GM21717 (cell line): ENCODE results near the gene CTTNBP2NL.
"Not testable (repeated sequence)": the region's sequence is repeated elsewhere in the genome, so short reads cannot be mapped to it uniquely, and the experiment has no call there.

Source experiments
- ATAC-seq: cut with Tn5 transposase; IDR thresholded peaks from one replicate; pipeline ENCODE4 v1.9.1; 2021; ENCODE audit warnings: mild to moderate bottlenecking, moderate library complexity; ENCODE audit not compliant: unreplicated experiment

Gene CTTNBP2NL

DNA sequence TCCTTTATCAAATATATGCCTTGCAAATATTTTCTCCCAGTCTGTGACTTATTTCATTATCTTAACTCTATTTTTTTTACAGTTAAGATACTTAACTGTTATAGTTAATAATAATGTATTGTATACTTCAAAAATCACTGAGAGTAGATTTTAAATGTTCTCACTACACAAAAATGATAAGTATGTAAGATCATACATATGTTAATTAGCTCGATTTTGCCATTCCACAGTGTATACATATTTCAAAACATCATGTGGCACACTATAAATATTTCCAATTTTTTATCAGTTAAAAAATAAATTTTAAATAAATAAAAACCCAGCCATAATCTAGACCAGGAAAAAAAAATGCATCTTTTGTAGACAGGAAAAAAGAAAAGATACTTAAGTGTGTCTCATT is 27.2 kb downstream of the CTTNBP2NL start:
- no peak for ATAC-seq

DNA sequence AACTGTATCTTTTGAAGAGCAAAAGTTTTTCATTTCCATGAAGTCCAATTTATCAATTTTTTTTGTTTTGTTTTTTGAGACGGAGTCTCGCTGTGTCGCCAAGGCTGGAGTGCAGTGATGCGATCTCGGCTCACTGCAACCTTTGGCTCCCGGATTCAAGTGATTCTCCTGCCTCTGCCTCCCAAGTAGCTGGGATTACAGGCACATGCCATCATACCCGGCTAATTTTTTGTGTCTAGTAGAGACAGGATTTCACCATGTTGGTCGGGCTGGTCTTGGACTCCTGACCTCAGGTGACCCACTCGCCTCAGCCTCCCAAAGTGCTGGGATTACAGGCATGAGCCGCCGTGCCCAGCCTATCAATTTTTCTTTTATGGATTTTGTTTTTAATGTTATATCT is 27.7 kb downstream of the CTTNBP2NL start:
- not testable (repeated sequence) for ATAC-seq

DNA sequence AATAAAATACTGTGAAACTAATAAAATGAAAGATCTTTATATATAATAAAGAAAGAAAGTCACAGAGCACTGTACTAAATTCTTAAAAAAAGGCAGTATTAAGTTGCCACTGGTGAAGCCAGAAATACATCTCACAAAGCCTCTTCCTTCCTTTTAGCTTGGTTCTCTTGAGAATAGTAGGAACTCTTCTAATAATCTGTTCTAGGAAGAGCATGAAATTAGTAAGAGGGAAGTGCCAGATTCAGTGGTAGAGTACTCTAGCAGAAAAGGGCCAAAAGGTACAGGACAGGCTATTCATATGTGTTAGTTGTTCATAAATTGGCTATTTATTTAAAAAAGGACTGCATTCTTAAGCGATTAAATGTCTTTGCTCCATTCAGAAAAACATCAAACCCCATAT is 33.7 kb downstream of the CTTNBP2NL start:
- no peak for ATAC-seq

DNA sequence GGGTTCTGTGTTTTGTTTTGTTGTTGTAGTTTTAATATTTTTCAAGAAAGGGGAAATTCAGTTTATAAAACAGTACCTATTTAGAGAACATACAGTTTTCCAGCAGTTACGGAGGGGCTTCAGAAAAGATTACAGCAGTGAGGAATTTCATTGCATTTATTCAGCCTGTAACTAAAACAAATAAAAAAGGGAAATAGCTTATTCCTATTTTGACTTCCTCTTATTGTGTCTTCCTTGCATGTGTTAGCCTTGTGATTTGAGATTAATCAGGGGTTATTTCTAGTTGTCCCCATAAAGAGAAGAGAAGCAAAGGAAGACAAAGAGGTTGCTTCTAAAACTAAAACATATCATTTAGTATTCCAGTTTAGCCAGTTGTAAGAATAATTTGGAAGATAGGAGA is 35.0 kb downstream of the CTTNBP2NL start:
- ATAC-seq = no peak

DNA sequence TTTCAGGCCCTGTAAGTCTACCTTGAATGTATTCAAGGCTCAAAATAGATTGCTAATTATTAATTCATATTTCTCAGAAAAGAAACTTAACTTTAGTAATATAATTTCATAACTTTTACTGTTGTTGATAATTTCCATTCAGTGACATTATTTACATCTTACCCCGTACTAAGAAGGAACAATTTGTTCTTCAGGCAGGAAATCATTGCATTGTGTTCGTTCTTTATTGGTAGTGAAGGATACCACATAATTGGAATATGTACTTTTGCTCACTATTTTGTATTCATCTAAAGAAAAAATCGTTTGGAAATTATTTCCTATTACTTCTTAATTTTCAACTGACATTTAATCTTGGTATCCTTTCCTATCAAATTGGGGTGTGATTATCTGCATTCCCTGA is 39.4 kb downstream of the CTTNBP2NL start:
- ATAC-seq = no peak

DNA sequence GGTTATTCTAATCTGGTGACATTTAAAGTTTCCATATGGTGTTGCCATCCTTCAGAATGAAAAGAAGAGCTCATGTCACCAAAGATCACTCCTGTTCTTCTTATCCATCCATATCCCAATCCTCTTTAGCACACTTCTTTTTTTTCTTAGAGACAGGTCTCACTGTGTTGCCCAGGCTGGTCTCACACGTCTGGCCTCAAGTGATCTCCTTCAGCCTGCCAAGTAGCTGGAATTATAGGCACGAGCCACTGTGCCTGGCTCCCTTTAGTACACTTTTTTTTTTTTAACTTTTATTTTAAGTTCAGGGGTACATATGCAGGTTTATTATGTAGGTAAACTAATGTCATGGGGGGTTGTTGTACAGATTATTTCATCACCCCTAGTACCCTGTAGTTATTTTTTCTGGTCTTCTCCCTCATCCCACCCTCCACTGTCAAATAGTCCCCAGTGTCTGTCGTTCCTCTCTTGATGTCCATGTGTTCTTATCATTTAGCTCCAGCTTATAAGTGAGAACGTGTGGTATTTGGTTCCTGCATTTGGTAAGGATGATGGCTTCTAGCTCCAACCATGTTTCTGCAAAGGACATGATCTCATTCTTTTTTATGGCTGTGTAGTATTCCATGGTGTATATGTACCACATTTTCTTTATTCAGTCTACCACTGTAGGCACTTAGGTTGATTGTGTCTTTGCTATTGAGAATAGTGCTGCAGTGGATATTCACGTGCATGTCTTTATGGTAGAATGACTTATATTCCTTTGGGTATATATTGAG is 40.6 kb downstream of the CTTNBP2NL start:
- ATAC-seq = no peak

DNA sequence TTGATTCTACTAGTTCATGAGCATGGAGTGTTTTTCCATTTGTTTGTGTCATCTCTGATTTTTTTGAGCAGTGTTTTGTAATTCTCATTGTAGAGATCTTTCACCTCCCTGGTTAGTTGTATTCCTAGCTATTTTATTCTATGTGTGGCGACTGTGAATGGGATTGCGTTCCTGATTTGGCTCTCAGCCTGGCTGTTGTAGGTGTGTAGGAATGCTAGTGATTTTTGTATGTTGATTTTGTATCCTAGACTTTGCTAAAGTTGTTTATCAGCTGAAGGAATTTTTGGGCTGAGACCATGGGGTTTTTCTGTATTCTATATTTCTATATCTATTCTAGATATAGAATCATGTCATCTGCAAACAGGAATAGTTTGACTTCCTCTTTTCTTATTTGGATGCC is 42.1 kb downstream of the CTTNBP2NL start:
- ATAC-seq = not testable (repeated sequence)

DNA sequence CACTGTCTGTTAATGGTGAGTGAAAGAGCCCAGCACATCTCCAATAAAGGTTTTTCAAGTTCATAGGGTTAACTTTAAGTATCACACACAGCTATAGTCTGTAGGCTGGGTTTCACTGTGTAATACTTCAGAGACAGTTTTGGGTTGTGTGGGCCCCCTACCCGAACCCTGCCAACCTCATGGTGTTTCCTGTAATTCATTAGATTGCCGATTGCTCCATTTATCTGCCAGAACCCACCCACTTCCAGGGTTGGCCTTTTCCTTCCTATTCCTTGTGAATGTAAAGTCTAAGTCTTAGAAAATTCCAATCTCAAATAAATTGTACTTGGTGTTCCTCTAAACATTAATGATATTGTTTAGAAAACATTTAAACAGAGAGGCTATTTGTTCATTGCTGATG is 43.6 kb downstream of the CTTNBP2NL start:
- no peak for ATAC-seq

DNA sequence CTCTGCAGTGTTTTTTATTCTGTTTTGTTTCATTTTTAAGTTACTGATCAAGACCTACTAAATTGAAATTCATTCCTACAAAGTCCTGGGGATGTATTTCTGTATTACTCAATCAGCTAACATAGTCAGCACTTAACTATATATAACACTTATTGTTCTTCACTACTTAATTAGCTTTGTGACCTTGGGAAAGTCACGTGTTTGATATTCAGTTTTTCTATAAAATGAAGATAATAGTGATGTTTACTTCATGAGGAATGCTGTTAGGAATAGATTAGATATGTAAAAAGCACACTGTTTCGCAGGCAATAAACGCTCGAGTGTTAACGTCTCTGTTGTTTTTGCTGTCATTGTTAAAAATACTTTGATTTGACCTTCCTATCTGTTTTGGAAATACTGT is 44.6 kb downstream of the CTTNBP2NL start:
- ATAC-seq = no peak

DNA sequence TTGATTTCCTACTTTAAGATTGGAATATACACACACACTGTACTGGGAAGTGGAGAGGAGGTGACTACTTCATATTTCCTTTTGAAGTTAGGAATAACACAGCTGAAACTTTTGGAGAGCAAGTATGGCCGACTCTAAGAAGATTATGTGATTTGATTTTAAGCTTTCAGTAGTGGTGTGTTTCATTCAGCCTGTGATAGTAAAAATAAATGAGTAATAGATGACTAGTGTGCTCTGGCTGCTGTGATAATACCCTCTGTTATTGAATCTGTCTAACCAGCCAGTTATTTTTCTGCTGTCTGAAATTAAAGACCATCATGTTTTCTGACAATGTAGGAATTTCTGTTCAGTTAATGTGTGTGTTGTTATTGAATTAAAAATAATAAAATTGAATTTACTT is 48.3 kb downstream of the CTTNBP2NL start:
- no peak for ATAC-seq

DNA sequence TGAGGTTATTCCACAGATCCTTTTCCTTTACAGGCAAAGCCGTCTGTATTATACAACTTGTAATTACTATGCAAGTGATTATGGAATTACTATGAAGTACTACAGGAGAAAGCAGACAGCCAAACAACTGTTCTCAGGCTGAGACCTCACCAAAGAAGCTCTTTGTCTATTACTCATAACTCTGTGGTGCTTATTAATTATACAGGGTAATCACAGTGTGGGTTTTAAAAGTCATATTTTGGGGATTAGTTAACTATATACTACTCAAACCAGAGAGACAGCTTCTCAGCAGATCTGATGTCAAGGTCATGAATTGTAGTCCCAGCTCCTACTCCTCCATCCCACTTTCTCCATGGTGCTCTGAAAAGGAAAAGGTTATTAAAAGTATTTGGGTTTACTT is 49.6 kb downstream of the CTTNBP2NL start:
- ATAC-seq = no peak

DNA sequence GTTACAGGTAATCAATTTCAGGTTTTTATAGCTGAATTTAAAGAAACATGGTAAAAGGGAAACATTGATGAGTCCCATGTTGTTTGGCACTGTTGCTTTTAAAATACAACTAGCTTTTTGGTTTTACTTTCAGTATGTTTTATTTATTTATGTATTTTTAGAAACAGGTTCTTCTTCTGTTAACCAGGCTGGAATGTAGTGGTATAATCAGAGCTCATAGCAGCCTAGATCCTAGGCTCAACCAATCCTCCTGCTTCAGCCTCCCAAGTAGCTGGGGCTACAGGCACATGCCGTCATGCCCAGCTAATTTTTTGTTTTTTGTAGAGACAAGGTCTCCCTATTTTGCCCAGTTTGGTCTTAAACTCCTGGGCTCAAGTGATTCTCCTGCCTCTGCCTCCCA is 50.4 kb downstream of the CTTNBP2NL start:
- no peak for ATAC-seq

DNA sequence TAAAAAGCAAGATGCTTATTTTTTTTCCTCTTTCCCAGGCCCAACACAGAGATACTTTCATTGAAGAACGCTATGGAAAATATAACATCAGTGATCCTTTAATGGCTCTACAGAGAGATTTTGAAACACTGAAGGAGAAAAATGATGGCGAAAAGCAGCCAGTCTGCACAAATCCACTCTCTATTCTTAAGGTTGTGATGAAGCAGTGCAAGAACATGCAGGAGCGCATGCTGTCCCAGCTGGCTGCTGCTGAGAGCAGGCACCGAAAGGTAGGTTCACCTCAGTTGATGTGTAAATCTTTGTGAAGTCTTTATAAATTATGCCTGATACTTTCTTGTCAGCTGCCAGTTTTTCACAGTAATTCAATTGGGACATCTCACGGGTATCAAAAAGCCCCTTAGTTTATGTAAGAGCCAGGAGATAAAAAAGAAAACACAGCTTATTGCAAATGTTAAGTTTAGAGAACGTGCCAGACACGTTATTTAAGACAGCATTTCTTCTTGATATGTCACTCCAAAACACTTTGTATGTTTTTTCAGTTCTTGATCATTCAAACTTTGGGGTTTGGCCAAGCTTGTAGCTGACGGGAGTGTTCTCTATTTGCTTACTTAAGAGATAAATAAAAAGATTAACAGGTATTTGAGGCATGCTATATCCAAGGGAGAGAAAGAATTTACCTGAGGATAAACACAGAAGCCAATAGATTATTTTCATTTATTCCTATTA is 53.1 kb downstream of the CTTNBP2NL start:
- ATAC-seq = no peak

DNA sequence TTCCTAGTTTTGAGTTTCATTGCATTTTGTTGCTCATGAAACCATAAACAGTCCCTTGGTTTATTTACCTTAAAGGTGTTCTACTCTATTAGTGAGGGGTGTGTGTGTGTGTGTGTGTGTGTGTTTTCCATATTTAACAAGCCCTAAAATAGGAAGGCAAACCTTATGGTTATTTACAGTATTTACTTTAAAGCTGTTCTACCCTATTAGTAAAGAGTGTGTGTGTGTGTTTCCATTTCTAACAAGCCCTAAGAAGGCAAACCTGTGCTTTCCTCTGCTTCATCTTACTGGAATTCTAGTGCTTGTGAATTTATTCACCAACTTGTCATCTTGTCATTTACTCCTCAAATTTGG is 53.6 kb downstream of the CTTNBP2NL start:
- no peak for ATAC-seq

DNA sequence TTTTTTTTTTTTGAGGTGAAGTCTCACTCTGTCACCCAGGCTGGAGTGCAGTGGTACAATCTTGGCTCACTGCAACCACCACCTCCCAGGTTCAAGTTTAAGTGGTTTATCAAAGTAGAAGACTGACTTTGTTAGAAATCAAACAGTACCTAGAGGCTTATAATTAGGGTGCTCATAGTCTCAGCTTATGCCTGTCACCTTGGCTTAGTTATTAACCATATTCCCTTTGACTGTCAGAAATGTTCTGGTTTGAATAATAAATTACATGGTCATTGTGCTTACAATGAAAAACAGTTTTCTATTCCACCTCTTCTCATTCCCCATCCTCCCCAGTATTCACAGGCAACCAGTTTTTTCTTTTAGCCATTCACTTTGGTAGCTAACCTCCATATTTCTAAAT is 54.8 kb downstream of the CTTNBP2NL start:
- no peak for ATAC-seq

DNA sequence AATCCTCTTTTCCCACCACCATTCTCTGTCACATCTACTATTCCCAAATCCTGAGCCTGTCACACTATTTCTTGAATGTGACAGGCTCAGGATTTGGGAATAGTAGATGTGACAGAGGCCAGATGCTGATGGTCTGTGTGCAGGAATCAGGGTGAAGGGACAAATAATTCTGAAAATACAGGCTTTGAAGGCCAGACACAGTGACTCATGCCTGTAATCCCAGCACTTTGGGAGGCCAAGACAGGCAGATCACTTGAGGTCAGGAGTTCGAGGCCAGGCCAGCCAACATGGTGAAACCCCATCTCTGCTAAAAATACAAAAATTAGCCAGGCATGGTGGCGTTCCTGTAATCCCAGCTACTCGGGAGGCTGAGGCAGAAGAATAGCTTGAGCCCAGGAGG is 55.3 kb downstream of the CTTNBP2NL start:
- not testable (repeated sequence) for ATAC-seq

DNA sequence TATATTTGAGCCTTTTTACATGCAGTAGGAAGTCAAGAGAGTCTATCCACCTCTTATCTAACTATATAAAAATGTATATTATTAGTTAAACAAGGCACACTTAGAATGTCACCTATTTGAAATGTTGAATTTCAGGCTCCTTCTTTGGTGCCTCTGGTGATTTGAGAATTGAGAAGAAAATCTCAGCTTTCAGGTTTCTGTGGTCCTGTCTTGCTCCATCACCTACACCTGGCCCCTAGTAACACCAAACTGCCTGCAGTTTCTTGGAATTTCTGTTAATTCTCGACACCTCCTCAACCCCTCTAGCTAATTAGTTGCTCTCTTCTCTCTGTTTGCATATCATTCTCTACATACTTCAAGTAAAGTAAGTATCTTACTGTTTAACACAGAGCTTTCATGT is 57.9 kb downstream of the CTTNBP2NL start:
- ATAC-seq = no peak

DNA sequence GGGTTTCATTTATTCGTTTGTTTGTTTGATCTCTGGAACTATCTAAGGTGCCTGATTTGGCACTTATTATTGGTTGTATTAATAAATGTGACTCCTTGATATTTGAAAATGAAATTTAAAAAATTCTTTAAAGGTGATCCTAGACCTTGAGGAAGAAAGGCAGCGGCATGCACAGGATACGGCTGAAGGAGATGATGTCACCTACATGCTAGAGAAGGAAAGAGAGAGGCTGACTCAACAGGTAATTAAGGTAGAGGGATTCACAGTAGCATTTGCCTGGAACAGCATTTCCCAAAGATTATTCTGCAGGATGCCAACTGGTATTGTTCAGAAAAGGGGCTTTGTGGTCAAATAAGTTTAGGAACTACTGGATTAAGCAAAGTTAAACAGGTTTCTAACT is 58.3 kb downstream of the CTTNBP2NL start:
- no peak for ATAC-seq

DNA sequence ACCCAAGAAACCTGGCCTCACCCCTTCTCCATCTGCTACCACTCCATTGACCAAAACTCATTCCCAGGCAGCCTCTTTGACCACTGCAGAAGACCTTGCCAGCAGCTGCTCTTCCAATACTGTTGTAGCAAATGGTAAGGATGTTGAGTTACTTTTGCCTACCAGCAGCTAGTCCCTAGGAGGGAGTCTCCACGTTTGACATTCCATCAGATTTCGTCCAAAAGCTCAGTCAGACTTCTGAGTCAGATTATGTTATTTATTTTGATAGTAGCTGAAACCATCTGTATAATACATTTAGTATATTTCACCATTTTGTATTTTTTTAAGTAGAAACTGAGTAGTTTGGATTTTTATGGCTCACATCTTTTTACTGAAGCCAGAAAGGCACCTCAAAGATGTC is 61.2 kb downstream of the CTTNBP2NL start:
- no peak for ATAC-seq

DNA sequence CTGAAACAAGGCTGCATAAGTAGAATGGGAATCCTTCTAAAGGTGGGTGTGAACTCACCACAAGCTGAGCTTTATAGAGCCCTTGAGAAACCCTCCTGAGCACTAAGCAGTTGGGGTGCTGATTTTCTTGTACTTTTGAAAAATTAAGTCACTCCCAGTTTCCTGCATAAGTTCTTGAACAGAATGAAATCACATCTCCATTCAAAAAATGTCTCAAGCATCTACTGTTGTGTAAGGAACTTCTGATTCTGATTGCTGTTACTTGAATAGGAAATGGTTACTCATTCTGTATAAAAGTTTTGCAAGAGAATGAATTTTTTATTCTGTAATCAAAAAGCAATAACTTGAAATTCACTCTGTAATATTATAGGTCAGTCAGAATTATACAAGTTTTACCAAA is 61.9 kb downstream of the CTTNBP2NL start:
- ATAC-seq = no peak

DNA sequence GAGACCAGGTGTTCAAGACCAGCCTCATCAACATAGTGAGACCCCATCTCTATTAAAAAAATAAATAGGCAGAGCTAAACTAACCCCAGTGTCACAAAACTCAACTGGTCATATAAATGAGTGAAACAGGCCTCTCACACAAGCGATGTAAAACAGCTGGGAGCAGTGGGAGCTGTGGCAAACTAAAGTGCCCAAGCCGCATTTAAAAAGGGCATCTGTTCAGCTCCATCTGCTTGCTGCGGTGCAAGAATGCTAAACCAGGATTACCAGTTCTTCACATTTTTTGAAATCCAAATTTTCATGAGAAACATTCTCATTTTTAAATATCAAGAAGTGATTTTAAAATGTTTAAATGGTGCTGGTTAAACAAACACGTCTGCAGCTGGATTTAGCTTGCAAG is 62.7 kb downstream of the CTTNBP2NL start:
- ATAC-seq = no peak

DNA sequence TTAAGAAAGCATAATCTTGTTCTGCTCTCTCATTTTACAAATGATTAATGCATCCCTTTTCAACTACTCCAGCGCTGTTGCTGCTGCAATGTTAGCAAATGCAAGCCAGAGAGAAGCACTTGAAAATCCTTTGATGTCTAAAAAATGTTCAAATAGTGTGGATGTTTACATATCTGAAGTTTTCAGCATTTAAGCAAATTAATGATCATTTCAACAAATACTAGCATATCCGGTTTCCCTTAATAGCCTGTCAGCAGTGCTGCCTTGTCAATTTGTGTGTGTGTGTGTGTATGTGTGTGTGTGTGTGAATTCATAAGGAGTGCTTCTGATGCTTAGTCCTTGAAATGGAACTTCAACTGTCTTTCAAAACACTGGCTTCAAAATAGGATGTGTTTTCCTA is 64.6 kb downstream of the CTTNBP2NL start:
- no peak for ATAC-seq
